GM23338 (cell line): ENCODE results near the gene CDC42BPB. TPM values are rescaled to one million over a fixed set of nuclear protein-coding genes. Genes with fewer than 3 reads are reported as not detected.

Experiments
- ATAC-seq: fragments of 200-7000 bp; cut with Tn5 transposase; 3 replicates; pipeline ENCODE4 v1.9.1; 2020
- DNase-seq: peaks from one replicate; pipeline ENCODE4 v3.0.0-alpha.2; 2015; ENCODE audit warnings: low spot score
- H2AFZ ChIP-seq: fragments of 200-600 bp; sonication (generic); 2 replicates; pipeline ENCODE4 v1.8.0; 2016; ENCODE audit warnings: antibody characterized with exemption, mild to moderate bottlenecking, moderate library complexity
- H3F3A ChIP-seq: fragments of 200-600 bp; sonication (generic); replicated peaks from 2 replicates; pipeline ENCODE4 v1.8.0; 2017; ENCODE audit warnings: antibody characterized with exemption, mixed run types, low read depth
- H3K27ac ChIP-seq: fragments of 200-600 bp; sonication (generic); 2 replicates; pipeline ENCODE4 v1.6.1; 2016; ENCODE audit warnings: low read depth
- H3K27me3 ChIP-seq: fragments of 200-600 bp; sonication (generic); 2 replicates; pipeline ENCODE4 v1.8.0; 2016; ENCODE audit warnings: mild to moderate bottlenecking, mixed run types, moderate library complexity; ENCODE audit not compliant: insufficient read depth
- H3K36me3 ChIP-seq: fragments of 200-600 bp; sonication (generic); 2 replicates; pipeline ENCODE4 v1.8.0; 2016; ENCODE audit warnings: mild to moderate bottlenecking; ENCODE audit not compliant: insufficient read depth
- H3K4me1 ChIP-seq: fragments of 200-600 bp; sonication (generic); 2 replicates; pipeline ENCODE4 v1.8.0; 2016; ENCODE audit warnings: mild to moderate bottlenecking, moderate library complexity; ENCODE audit not compliant: insufficient read depth
- H3K4me2 ChIP-seq: fragments of 200-600 bp; sonication (generic); 2 replicates; pipeline ENCODE4 v1.7.1; 2017; ENCODE audit warnings: mixed run types
- H3K4me3 ChIP-seq: fragments of 200-600 bp; sonication (generic); 2 replicates; pipeline ENCODE4 v1.6.1; 2016; ENCODE audit warnings: mixed run types
- H3K79me2 ChIP-seq: fragments of 200-600 bp; sonication (generic); replicated peaks from 2 replicates; pipeline ENCODE4 v1.8.0; 2017; ENCODE audit warnings: mild to moderate bottlenecking; ENCODE audit not compliant: insufficient read depth
- H3K9me2 ChIP-seq: fragments of 200-600 bp; sonication (generic); 2 replicates; pipeline ENCODE4 v1.8.0; 2017; ENCODE audit not compliant: insufficient read depth
- H4K20me1 ChIP-seq: fragments of 200-600 bp; sonication (generic); replicated peaks from 2 replicates; pipeline ENCODE4 v1.8.0; 2017; ENCODE audit warnings: mild to moderate bottlenecking; ENCODE audit not compliant: insufficient read depth
- H3K27ac Mint-ChIP-seq: 2 replicates; pipeline ENCODE4 v1.8.0; 2020; ENCODE audit warnings: inconsistent platforms, mild to moderate bottlenecking, moderate library complexity, mixed read lengths
- H3K27me3 Mint-ChIP-seq: 3 replicates; pipeline ENCODE4 v1.8.0; 2022; ENCODE audit warnings: low read depth, mild to moderate bottlenecking, moderate library complexity, mixed read lengths, inconsistent platforms; ENCODE audit not compliant: insufficient read depth, poor library complexity
- H3K36me3 Mint-ChIP-seq: 3 replicates; pipeline ENCODE4 v1.8.0; 2021; ENCODE audit warnings: low read depth, mild to moderate bottlenecking, inconsistent platforms, moderate library complexity, mixed read lengths
- H3K4me1 Mint-ChIP-seq: 3 replicates; pipeline ENCODE4 v1.8.0; 2020; ENCODE audit warnings: mild to moderate bottlenecking, inconsistent platforms, mixed read lengths
- H3K4me3 Mint-ChIP-seq: 3 replicates; pipeline ENCODE4 v1.8.0; 2021; ENCODE audit warnings: moderate library complexity, mild to moderate bottlenecking, inconsistent platforms, mixed read lengths
- H3K9me3 Mint-ChIP-seq: 3 replicates; pipeline ENCODE4 v1.8.0; 2020; ENCODE audit warnings: moderate library complexity, mild to moderate bottlenecking, inconsistent platforms, mixed read lengths
- NANOG ChIP-seq: IDR thresholded peaks from 2 replicates; pipeline ENCODE4 v1.6.1; 2016; ENCODE audit warnings: antibody characterized with exemption, borderline replicate concordance
- POLR2AphosphoS5 ChIP-seq: IDR thresholded peaks from 2 replicates; pipeline ENCODE4 v1.6.1; 2016; ENCODE audit warnings: antibody characterized with exemption, low read depth
- polyA plus RNA-seq: library from polyadenylated mRNA; unstranded; fragments of >200 nt; fragmentation: Nextera tagmentation; extraction: Ambion mirVana; gene quantifications from 2 replicates; pipeline ENCODE4 v1.2.1, GENCODE V29; 2016
- total RNA-seq: library from RNA; depleted of rRNA; stranded (reverse); fragments of >200 nt; shearing (Covaris generic); gene quantifications from 2 replicates; pipeline ENCODE4 v1.2.3, GENCODE V29; 2014
- TF ChIP-seq, protein P1 (sequence below), 2 experiments: fragments of 200-600 bp in 1 of 2; sonication (generic) in 1 of 2; conservative IDR thresholded peaks; 2 replicates each; pipeline versions ENCODE4 v1.5.1 to v1.6.1; 2016 to 2017; ENCODE audit warnings: antibody characterized with exemption in 2 of 2, low read depth in 2 of 2, mild to moderate bottlenecking in 2 of 2, moderate library complexity in 1 of 2
- TF ChIP-seq, protein P2 (sequence below): fragments of 250-450 bp; sonication (Bioruptor Pico); IDR thresholded peaks from 2 replicates; pipeline ENCODE4 v1.5.0; 2020; ENCODE audit warnings: mild to moderate bottlenecking, moderate library complexity
- TF ChIP-seq, protein P3 (sequence below): IDR thresholded peaks from one replicate; pipeline ENCODE4 v1.6.1; 2018; ENCODE audit warnings: antibody characterized with exemption; ENCODE audit not compliant: unreplicated experiment

CDC42BPB gene
- total and polyA plus RNA-seq, 2 experiments from 2014 or later: 12.3 to 127 TPM

DNA sequence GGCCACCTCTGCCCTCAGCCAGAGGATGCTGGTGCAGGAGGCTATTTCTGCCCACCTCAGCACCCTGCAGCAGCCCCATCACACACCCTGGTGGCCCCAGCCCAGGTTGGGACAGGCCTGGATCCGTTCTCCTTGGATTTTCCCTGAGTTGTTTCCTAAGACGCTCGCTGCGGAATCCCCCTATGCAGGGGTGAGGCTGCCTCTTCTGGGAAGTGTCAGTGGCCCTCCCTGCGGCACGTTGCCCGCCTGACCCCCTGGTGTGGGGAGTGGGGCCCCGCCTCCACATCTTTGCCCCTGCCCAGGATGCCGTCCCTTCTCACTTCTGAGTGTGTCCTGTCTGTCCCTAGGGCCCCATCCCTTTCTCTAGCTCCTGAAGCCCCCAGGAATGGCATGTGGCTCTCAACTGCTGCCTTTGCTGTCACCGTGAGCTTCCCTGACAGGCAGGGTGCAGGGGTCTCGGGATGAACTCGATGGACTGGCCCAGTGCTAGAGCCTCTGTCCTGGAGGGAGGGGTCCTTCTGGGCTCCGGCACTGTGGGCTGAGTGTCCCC is 36.6 kb upstream of the CDC42BPB start:
- H3K4me3 Mint-ChIP-seq: no peak overlapping the region
- no peak overlapping the region for H2AFZ ChIP-seq
- H3K9me3 Mint-ChIP-seq: no peaks in the 10 kb centered on the region
- H3K27ac Mint-ChIP-seq: no peak overlapping the region
- H3K79me2 ChIP-seq: no peaks in the 10 kb centered on the region
- no peak overlapping the region for H3K27ac ChIP-seq
- no peak for ATAC-seq
- no peak overlapping the region for H3K4me3 ChIP-seq
- no peaks in the 10 kb centered on the region for H3K36me3 ChIP-seq
- H3K36me3 Mint-ChIP-seq: no peaks in the 10 kb centered on the region
- no peak for DNase-seq
- H3K9me2 ChIP-seq: no peaks in the 10 kb centered on the region
- H3K27me3 Mint-ChIP-seq: peaks cover 21% of the 10 kb centered on the region
- no peaks in the 10 kb centered on the region for H4K20me1 ChIP-seq
- H3F3A ChIP-seq: 0 out of 2 replicates have a peak, but pooled peaks cover 4% of the 10 kb centered on the region
- H3K4me1 Mint-ChIP-seq: peaks cover 16% of the 10 kb centered on the region
- H3K4me2 ChIP-seq: no peak overlapping the region
- TF ChIP-seq, protein P1, sequence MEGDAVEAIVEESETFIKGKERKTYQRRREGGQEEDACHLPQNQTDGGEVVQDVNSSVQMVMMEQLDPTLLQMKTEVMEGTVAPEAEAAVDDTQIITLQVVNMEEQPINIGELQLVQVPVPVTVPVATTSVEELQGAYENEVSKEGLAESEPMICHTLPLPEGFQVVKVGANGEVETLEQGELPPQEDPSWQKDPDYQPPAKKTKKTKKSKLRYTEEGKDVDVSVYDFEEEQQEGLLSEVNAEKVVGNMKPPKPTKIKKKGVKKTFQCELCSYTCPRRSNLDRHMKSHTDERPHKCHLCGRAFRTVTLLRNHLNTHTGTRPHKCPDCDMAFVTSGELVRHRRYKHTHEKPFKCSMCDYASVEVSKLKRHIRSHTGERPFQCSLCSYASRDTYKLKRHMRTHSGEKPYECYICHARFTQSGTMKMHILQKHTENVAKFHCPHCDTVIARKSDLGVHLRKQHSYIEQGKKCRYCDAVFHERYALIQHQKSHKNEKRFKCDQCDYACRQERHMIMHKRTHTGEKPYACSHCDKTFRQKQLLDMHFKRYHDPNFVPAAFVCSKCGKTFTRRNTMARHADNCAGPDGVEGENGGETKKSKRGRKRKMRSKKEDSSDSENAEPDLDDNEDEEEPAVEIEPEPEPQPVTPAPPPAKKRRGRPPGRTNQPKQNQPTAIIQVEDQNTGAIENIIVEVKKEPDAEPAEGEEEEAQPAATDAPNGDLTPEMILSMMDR (conservative IDR thresholded peaks at IDR 0.05; ENCODE audit: low read depth in 2 of 2): no peak
- no peak for TF ChIP-seq POLR2AphosphoS5
- TF ChIP-seq, protein P2, sequence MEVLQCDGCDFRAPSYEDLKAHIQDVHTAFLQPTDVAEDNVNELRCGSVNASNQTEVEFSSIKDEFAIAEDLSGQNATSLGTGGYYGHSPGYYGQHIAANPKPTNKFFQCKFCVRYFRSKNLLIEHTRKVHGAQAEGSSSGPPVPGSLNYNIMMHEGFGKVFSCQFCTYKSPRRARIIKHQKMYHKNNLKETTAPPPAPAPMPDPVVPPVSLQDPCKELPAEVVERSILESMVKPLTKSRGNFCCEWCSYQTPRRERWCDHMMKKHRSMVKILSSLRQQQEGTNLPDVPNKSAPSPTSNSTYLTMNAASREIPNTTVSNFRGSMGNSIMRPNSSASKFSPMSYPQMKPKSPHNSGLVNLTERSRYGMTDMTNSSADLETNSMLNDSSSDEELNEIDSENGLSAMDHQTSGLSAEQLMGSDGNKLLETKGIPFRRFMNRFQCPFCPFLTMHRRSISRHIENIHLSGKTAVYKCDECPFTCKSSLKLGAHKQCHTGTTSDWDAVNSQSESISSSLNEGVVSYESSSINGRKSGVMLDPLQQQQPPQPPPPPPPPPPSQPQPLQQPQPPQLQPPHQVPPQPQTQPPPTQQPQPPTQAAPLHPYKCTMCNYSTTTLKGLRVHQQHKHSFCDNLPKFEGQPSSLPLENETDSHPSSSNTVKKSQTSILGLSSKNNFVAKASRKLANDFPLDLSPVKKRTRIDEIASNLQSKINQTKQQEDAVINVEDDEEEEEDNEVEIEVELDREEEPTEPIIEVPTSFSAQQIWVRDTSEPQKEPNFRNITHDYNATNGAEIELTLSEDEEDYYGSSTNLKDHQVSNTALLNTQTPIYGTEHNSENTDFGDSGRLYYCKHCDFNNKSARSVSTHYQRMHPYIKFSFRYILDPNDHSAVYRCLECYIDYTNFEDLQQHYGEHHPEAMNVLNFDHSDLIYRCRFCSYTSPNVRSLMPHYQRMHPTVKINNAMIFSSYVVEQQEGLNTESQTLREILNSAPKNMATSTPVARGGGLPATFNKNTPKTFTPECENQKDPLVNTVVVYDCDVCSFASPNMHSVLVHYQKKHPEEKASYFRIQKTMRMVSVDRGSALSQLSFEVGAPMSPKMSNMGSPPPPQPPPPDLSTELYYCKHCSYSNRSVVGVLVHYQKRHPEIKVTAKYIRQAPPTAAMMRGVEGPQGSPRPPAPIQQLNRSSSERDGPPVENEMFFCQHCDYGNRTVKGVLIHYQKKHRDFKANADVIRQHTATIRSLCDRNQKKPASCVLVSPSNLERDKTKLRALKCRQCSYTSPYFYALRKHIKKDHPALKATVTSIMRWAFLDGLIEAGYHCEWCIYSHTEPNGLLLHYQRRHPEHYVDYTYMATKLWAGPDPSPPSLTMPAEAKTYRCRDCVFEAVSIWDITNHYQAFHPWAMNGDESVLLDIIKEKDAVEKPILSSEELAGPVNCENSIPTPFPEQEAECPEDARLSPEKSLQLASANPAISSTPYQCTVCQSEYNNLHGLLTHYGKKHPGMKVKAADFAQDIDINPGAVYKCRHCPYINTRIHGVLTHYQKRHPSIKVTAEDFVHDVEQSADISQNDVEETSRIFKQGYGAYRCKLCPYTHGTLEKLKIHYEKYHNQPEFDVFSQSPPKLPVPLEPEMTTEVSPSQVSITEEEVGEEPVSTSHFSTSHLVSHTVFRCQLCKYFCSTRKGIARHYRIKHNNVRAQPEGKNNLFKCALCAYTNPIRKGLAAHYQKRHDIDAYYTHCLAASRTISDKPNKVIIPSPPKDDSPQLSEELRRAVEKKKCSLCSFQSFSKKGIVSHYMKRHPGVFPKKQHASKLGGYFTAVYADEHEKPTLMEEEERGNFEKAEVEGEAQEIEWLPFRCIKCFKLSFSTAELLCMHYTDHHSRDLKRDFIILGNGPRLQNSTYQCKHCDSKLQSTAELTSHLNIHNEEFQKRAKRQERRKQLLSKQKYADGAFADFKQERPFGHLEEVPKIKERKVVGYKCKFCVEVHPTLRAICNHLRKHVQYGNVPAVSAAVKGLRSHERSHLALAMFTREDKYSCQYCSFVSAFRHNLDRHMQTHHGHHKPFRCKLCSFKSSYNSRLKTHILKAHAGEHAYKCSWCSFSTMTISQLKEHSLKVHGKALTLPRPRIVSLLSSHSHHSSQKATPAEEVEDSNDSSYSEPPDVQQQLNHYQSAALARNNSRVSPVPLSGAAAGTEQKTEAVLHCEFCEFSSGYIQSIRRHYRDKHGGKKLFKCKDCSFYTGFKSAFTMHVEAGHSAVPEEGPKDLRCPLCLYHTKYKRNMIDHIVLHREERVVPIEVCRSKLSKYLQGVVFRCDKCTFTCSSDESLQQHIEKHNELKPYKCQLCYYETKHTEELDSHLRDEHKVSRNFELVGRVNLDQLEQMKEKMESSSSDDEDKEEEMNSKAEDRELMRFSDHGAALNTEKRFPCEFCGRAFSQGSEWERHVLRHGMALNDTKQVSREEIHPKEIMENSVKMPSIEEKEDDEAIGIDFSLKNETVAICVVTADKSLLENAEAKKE (CRISPR knock-in tag): no peak
- TF ChIP-seq NANOG: no peak
- TF ChIP-seq, protein P3, sequence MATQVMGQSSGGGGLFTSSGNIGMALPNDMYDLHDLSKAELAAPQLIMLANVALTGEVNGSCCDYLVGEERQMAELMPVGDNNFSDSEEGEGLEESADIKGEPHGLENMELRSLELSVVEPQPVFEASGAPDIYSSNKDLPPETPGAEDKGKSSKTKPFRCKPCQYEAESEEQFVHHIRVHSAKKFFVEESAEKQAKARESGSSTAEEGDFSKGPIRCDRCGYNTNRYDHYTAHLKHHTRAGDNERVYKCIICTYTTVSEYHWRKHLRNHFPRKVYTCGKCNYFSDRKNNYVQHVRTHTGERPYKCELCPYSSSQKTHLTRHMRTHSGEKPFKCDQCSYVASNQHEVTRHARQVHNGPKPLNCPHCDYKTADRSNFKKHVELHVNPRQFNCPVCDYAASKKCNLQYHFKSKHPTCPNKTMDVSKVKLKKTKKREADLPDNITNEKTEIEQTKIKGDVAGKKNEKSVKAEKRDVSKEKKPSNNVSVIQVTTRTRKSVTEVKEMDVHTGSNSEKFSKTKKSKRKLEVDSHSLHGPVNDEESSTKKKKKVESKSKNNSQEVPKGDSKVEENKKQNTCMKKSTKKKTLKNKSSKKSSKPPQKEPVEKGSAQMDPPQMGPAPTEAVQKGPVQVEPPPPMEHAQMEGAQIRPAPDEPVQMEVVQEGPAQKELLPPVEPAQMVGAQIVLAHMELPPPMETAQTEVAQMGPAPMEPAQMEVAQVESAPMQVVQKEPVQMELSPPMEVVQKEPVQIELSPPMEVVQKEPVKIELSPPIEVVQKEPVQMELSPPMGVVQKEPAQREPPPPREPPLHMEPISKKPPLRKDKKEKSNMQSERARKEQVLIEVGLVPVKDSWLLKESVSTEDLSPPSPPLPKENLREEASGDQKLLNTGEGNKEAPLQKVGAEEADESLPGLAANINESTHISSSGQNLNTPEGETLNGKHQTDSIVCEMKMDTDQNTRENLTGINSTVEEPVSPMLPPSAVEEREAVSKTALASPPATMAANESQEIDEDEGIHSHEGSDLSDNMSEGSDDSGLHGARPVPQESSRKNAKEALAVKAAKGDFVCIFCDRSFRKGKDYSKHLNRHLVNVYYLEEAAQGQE: no peak
- peaks cover 12% of the 10 kb centered on the region; the same call in 1 of the 2 replicates for H3K27me3 ChIP-seq
- H3K4me1 ChIP-seq: peaks cover 6% of the 10 kb centered on the region
